Spinal cord (tissue), 10 donors: ENCODE data around the gene PPFIBP2. TPM values are rescaled to one million over a fixed set of nuclear protein-coding genes. Genes with fewer than 3 reads are reported as not detected.

Experiments
- DNase-seq, 6 donors: peaks; one replicate each; pipeline versions ENCODE4 v3.0.0 to v3.0.0-alpha.2; 2013 to 2015; ENCODE audit warnings: low spot score in 6 of 6, low read depth in 4 of 6
- H3K27ac ChIP-seq: one replicate; pipeline ENCODE4 v1.5.1; 2013; ENCODE audit warnings: low read depth, low read length, control low read depth
- H3K27me3 ChIP-seq: one replicate; pipeline ENCODE4 v1.6.1; 2013; ENCODE audit warnings: low read length; ENCODE audit not compliant: control insufficient read depth, insufficient read depth
- H3K36me3 ChIP-seq: one replicate; pipeline ENCODE4 v1.6.1; 2013; ENCODE audit warnings: low read length; ENCODE audit not compliant: control insufficient read depth, insufficient read depth
- H3K4me1 ChIP-seq: one replicate; pipeline ENCODE4 v1.6.1; 2013; ENCODE audit warnings: low read length; ENCODE audit not compliant: control insufficient read depth, insufficient read depth
- H3K4me3 ChIP-seq: one replicate; pipeline ENCODE4 v1.5.1; 2013; ENCODE audit warnings: low read depth, low read length, control low read depth
- H3K9me3 ChIP-seq: one replicate; pipeline ENCODE4 v1.6.1; 2013; ENCODE audit warnings: low read length; ENCODE audit not compliant: control insufficient read depth, insufficient read depth
- WGBS: methylation state at CpG from one replicate; pipeline ENCODE4 v1.1.5; 2013; ENCODE audit warnings: missing lambda C conversion rate; ENCODE audit not compliant: insufficient coverage; 5-methylcytosine and 5-hydroxymethylcytosine counted together
- polyA plus RNA-seq, 2 donors: library from polyadenylated mRNA; unstranded; fragments of 120-200 nt; gene quantifications; one replicate each; pipeline ENCODE4 v1.2.1, GENCODE V29; 2013; ENCODE audit not compliant: insufficient read length in 2 of 2
- total RNA-seq, 2 donors: library from RNA; depleted of rRNA in 1 of 2; stranded (reverse); fragments of 120-200 nt in 1 of 2; fragments of >200 nt in 1 of 2; gene quantifications; one replicate each; pipeline versions ENCODE4 v1.2.3 to v1.2.4, GENCODE V29; 2013 to 2014
- donor health status: healthy.

The PPFIBP2 gene
- total and polyA plus RNA-seq, 4 donors = 14.3 to 23.8 (median 19.1) TPM

DNA sequence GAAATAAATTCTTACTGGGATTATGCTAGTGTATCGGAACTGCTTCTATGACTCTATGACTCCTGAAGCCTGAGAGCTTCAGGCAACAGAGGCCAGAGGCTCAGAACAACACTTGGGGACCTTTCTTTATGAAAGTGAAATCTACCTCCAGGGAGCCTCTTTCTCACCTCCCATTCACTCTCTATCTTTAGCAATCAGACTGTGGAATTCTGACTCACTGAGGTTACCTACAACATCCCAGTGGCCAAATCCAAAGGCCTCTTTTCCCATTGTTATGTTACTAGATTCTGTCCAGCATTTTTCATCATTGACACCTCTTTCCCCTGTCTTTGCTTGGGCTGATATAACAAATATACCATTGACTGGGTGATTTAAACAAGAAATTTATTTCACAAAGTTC lies 173.6 kb downstream of the PPFIBP2 start:
- no peak for DNase-seq
- H3K9me3 ChIP-seq = no peaks in the 10 kb centered on the region
- no peak overlapping the region for H3K4me3 ChIP-seq
- H3K27me3 ChIP-seq = no peaks in the 10 kb centered on the region
- H3K27ac ChIP-seq = no peak overlapping the region
- no CpG with 5 or more reads among the region's 1 CpG for whole genome bisulfite sequencing
- H3K36me3 ChIP-seq = no peaks in the 10 kb centered on the region
- H3K4me1 ChIP-seq = no peaks in the 10 kb centered on the region

DNA sequence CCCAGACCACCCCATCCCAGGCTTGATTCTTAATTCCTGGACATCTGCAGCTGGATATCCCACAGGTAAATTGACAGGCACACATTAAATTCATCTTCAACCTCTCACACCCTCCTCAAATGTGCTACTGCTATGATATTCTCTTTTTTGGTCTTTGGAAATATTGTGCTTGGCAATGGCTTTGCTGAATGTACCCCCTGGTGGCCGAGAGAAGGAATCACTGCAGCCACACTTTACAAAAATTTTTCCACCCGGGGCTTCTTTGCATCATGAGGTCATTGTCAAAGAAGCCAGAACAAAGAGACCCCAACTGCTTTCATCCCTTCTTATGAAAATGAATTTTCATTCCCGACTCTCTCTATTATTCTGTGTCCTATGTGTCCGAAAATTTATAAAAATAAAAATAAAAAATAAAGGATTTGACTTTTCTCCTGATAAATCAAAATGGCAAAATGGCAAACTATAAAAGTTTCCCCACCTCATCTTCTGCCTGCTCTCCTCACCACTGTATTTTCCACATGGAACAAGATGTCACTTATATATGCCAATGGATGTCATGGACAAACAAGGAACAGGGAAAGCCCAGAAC lies 174.5 kb downstream of the PPFIBP2 start:
- Histone ChIP-seq H3K9me3 (no peaks in the 10 kb centered on the region), H3K4me3 (no peak overlapping the region), H3K4me1 (no peaks in the 10 kb centered on the region), H3K27ac (no peak overlapping the region), H3K36me3 (no peaks in the 10 kb centered on the region), H3K27me3 (no peaks in the 10 kb centered on the region)
- peak in 2 of 6 donors; percentile 73 to 85 for DNase-seq
- no CpG with 5 or more reads among the region's 4 CpGs for WGBS

DNA sequence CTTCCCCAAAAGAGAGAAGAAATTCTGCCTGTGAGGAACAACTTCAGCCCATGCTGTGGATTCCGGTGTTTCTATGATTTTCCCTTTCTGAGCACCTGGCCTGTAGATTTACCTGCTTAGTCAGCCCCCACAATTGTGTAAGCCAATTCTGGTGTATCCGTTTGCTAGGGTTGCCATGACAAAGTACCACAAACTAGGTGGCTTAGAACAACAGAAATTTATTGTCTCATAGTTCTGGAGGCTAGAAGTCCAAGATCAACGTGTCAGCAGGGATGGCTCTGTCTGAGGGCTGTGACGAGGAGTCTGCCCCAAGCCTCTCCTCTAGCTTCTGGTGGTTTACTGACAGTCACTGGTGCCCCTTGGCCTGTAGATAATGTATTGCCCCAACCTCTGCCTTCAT lies 175.4 kb downstream of the PPFIBP2 start:
- H3K27me3 ChIP-seq = peaks cover 7% of the 10 kb centered on the region
- H3K4me3 ChIP-seq = no peak overlapping the region
- no peak overlapping the region for H3K27ac ChIP-seq
- WGBS = 57% methylated on average over 2 of the region's 4 CpGs
- H3K4me1 ChIP-seq = no peaks in the 10 kb centered on the region
- H3K9me3 ChIP-seq = no peaks in the 10 kb centered on the region
- no peak for DNase-seq
- H3K36me3 ChIP-seq = no peaks in the 10 kb centered on the region

DNA sequence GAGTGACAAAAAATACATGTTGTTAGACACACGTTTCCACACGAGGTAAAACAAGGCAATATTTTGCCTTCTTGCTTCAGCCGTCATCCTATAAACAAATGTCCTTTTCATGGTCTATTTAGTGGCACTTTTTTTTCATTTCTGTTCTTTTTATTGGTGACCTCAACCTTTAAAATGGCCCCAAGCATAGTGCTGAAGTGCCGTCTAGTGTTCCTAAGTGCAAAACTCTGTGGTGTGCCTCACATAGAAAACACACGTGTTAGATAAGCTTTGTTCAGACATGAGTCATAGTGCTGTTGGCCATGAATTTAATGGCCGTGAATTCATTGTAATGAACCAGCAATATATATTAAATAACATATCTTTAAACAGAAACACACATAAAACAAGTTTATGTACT lies 176.8 kb downstream of the PPFIBP2 start:
- 55% methylated on average over 2 of the region's 6 CpGs for WGBS
- no peak for DNase-seq

DNA sequence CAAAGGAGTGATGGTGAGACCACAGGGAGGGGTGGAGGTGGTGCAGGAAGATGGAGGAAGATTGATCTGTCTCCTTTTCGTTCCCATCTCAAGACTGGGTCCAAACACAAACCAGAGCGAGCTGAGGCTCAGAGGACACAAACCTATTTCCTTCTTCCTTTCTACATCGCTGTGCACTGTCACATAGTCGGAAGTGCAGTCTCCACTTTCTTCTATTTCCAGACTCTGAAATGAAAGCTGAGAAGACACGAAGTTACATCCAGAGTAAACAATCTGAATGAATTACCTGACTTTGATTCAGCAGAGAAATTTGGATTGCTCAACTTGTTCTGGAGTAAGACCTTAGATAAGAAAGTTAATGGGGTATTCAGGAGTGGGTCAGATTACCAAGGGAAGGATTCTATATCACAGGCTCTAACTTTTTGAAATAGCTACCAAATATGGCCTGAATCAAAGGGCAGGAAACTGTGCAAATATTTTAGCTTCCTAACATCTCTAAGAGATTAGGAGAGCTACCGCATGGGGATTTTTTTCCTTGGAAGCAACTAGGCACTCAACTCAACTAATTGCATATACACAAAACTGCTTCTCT lies 178.1 kb downstream of the PPFIBP2 start:
- WGBS = 75% methylated on average over 2 of the region's 6 CpGs
- H3K36me3 ChIP-seq = no peaks in the 10 kb centered on the region
- peaks cover 2% of the 10 kb centered on the region for H3K4me1 ChIP-seq
- H3K9me3 ChIP-seq = no peaks in the 10 kb centered on the region
- H3K27me3 ChIP-seq = peaks cover 8% of the 10 kb centered on the region
- H3K4me3 ChIP-seq = no peak overlapping the region
- H3K27ac ChIP-seq = no peak overlapping the region
- DNase-seq = no peak

More for the DNA sequence above, 176.8 kb downstream of the PPFIBP2 start:
- no peaks in the 10 kb centered on the region for H3K9me3 ChIP-seq
- no peaks in the 10 kb centered on the region for H3K36me3 ChIP-seq
- peaks cover 8% of the 10 kb centered on the region for H3K27me3 ChIP-seq
- H3K4me1 ChIP-seq = peaks cover 2% of the 10 kb centered on the region
- no peak overlapping the region for H3K4me3 ChIP-seq
- H3K27ac ChIP-seq = no peak overlapping the region

GRCh38 chr11:7692426-7692825 lies 178.6 kb downstream of the PPFIBP2 start:
- no peaks in the 10 kb centered on the region for H3K36me3 ChIP-seq
- WGBS = 100% methylated on average over 1 of the region's 3 CpGs
- peak in 1 of 6 donors; percentile 47 for DNase-seq
- no peaks in the 10 kb centered on the region for H3K9me3 ChIP-seq
- peaks cover 2% of the 10 kb centered on the region for H3K4me1 ChIP-seq
- no peak overlapping the region for H3K27ac ChIP-seq
- peaks cover 8% of the 10 kb centered on the region for H3K27me3 ChIP-seq
- H3K4me3 ChIP-seq = no peak overlapping the region

GRCh38 chr11:7694235-7694634 lies 180.4 kb downstream of the PPFIBP2 start:
- peaks cover 8% of the 10 kb centered on the region for H3K27me3 ChIP-seq
- H3K27ac ChIP-seq = no peak overlapping the region
- peaks cover 2% of the 10 kb centered on the region for H3K4me1 ChIP-seq
- DNase-seq = peak in 1 of 6 donors; percentile 4
- 42% methylated on average over 1 of the region's 3 CpGs for WGBS
- H3K4me3 ChIP-seq = no peak overlapping the region
- H3K9me3 ChIP-seq = no peaks in the 10 kb centered on the region
- H3K36me3 ChIP-seq = no peaks in the 10 kb centered on the region

- no peak overlapping the region for H3K27ac ChIP-seq
Measured at GRCh38 chr11:7696424-7696823, 182.6 kb downstream of the PPFIBP2 start.

More at GRCh38 chr11:7696424-7696823, 182.6 kb downstream of the PPFIBP2 start:
- DNase-seq = no peak
- Histone ChIP-seq H3K4me1 (peaks cover 2% of the 10 kb centered on the region), H3K36me3 (no peaks in the 10 kb centered on the region), H3K4me3 (no peak overlapping the region), H3K9me3 (no peaks in the 10 kb centered on the region), H3K27me3 (peaks cover 8% of the 10 kb centered on the region)
- WGBS = 89% methylated on average over 1 of the region's 5 CpGs
